Measurements from ENCODE around the gene ZBTB48. TPM values are rescaled to one million over a fixed set of nuclear protein-coding genes. Genes with fewer than 3 reads are reported as not detected.

Gene ZBTB48
- total RNA-seq, 2 donors from 2014 or later = 20.7 to 28.9 TPM

DNA sequence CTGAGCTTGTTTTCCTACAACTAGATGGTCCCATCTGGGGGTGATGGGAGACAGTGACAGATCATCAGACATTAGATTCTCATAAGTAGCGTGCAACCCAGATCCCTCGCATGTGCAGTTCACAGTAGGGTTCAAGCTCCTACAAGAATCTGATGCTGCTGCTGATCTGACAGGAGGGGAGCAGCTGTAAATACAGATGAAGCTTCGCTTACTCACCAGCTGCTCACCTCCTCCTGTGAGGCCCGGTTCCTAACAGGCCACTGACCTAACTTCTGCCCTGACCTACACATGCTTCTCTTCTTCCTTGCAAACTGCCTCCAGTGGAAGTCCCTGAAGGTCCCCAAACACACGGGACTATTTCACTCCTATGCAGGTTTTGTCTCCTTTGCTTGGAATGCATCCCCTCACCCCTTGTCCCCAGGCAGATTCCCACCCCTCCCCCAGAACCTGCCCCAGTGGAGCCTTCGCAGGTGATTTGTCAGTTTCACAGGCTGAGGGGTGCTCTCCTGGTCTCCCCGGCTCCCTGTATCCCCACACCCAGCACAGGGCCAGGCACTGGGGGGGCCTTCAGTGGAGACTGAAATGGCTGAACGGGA lies 5.7 kb upstream of the ZBTB48 start:
- no peak overlapping the region for H3K4me3 ChIP-seq
- TF ChIP-seq, protein P1, sequence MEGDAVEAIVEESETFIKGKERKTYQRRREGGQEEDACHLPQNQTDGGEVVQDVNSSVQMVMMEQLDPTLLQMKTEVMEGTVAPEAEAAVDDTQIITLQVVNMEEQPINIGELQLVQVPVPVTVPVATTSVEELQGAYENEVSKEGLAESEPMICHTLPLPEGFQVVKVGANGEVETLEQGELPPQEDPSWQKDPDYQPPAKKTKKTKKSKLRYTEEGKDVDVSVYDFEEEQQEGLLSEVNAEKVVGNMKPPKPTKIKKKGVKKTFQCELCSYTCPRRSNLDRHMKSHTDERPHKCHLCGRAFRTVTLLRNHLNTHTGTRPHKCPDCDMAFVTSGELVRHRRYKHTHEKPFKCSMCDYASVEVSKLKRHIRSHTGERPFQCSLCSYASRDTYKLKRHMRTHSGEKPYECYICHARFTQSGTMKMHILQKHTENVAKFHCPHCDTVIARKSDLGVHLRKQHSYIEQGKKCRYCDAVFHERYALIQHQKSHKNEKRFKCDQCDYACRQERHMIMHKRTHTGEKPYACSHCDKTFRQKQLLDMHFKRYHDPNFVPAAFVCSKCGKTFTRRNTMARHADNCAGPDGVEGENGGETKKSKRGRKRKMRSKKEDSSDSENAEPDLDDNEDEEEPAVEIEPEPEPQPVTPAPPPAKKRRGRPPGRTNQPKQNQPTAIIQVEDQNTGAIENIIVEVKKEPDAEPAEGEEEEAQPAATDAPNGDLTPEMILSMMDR (IDR thresholded peaks at IDR 0.05) = no peak
- no peaks in the 10 kb centered on the region for H3K9me3 ChIP-seq
- DNase-seq (ENCODE audit: low spot score) = no peak
- no peaks in the 10 kb centered on the region for H3K27me3 ChIP-seq (replicated peaks; ENCODE audit: insufficient read depth)
- H3K36me3 ChIP-seq = no peaks in the 10 kb centered on the region
- no peak for ATAC-seq (ENCODE audit: insufficient number of reproducible peaks, low FRiP score, low read depth)
- H3K4me1 ChIP-seq (ENCODE audit: control insufficient read depth in 1 of 2, low read depth in 2 of 2) = peaks cover under 1 to 4% of the 10 kb centered on the region in 2 donors
- H3K27ac ChIP-seq = no peak overlapping the region

DNA sequence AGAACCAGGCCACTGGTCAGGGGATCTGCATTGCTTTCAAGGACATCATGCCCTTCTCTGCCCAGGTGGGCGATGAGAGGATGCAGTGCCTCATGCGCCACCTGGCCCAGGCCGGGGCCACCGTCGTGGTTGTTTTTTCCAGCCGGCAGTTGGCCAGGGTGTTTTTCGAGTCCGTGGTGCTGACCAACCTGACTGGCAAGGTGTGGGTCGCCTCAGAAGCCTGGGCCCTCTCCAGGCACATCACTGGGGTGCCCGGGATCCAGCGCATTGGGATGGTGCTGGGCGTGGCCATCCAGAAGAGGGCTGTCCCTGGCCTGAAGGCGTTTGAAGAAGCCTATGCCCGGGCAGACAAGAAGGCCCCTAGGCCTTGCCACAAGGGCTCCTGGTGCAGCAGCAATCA lies 5.0 kb upstream of the ZBTB48 start:
- H3K27ac ChIP-seq = no peak overlapping the region
- no peaks in the 10 kb centered on the region for H3K9me3 ChIP-seq
- no peak overlapping the region for H3K4me3 ChIP-seq
- no peak for ATAC-seq (ENCODE audit: insufficient number of reproducible peaks, low FRiP score, low read depth)
- no peaks in the 10 kb centered on the region for H3K27me3 ChIP-seq (replicated peaks; ENCODE audit: insufficient read depth)
- H3K4me1 ChIP-seq (ENCODE audit: control insufficient read depth in 1 of 2, low read depth in 2 of 2) = peaks cover 5 to 9% of the 10 kb centered on the region in 2 donors
- H3K36me3 ChIP-seq = no peaks in the 10 kb centered on the region
- TF ChIP-seq, protein P1 (IDR thresholded peaks at IDR 0.05) = no peak
- no peak for DNase-seq (ENCODE audit: low spot score)

DNA sequence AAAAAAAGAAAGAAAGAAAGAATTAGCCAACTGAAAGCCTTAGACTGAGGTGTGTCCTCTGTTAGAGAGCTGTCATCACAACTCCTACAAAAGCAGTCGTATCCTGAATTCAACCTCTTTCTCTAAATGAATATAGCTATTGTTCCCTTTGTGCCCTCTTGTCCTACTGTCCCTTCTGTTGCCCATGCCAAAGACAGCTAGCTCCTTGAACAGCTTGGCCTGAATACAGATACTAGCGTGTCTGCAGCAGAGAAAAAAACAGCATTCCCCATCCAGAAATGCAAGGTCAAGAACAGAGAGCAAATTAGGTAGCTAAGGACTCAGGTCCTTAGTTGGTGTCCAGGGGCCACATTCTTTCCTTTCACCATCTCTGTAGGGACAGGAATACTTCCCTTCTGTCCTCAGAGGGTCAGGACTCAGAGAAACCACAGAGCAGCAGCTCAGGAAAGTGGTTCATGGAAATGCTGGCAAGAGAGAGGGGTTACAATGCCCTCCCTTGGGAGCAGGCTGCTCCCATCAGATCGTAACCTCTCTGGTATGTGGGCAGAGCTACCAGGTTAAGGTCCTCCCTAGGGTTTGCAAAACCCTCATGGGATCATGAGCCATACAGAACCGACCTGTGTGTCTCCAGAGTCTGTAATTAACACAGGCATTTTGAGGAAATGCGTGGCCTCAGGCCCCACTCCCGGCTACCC lies 1.8 kb upstream of the ZBTB48 start:
- peaks cover 16 to 27% of the 10 kb centered on the region in 2 donors for H3K4me1 ChIP-seq (ENCODE audit: control insufficient read depth in 1 of 2, low read depth in 2 of 2)
- no peak for ATAC-seq (ENCODE audit: insufficient number of reproducible peaks, low FRiP score, low read depth)
- H3K36me3 ChIP-seq = no peaks in the 10 kb centered on the region
- H3K9me3 ChIP-seq = no peaks in the 10 kb centered on the region
- H3K4me3 ChIP-seq = no peak overlapping the region
- peak overlapping the region in 1 of 2 donors; percentile 93 for H3K27ac ChIP-seq
- TF ChIP-seq, protein P1 (IDR thresholded peaks at IDR 0.05) = no peak
- DNase-seq (ENCODE audit: low spot score) = no peak
- H3K27me3 ChIP-seq (replicated peaks; ENCODE audit: insufficient read depth) = no peaks in the 10 kb centered on the region

DNA sequence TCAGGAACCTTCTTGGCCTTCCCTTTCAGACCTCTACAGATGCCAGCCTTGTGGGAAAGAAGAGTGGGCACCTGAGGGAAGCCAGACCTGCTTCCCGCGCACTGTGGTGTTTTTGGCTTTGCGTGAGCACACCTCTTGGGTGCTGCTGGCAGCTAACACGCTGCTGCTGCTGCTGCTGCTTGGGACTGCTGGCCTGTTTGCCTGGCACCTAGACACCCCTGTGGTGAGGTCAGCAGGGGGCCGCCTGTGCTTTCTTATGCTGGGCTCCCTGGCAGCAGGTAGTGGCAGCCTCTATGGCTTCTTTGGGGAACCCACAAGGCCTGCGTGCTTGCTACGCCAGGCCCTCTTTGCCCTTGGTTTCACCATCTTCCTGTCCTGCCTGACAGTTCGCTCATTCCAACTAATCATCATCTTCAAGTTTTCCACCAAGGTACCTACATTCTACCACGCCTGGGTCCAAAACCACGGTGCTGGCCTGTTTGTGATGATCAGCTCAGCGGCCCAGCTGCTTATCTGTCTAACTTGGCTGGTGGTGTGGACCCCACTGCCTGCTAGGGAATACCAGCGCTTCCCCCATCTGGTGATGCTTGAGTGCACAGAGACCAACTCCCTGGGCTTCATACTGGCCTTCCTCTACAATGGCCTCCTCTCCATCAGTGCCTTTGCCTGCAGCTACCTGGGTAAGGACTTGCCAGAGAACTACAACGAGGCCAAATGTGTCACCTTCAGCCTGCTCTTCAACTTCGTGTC lies 995 bp upstream of the ZBTB48 start:
- H3K4me1 ChIP-seq (ENCODE audit: control insufficient read depth in 1 of 2, low read depth in 2 of 2) = peaks cover 16 to 27% of the 10 kb centered on the region in 2 donors
- TF ChIP-seq, protein P1 (IDR thresholded peaks at IDR 0.05) = no peak
- DNase-seq (ENCODE audit: low spot score) (no peak), ATAC-seq (ENCODE audit: insufficient number of reproducible peaks, low FRiP score, low read depth) (no peak)
- H3K36me3 ChIP-seq = no peaks in the 10 kb centered on the region
- H3K27ac ChIP-seq = peak overlapping the region; percentile 90 to 93
- peak overlapping the region; percentile 93 for H3K4me3 ChIP-seq
- no peaks in the 10 kb centered on the region for H3K27me3 ChIP-seq (replicated peaks; ENCODE audit: insufficient read depth)
- H3K9me3 ChIP-seq = no peaks in the 10 kb centered on the region

DNA sequence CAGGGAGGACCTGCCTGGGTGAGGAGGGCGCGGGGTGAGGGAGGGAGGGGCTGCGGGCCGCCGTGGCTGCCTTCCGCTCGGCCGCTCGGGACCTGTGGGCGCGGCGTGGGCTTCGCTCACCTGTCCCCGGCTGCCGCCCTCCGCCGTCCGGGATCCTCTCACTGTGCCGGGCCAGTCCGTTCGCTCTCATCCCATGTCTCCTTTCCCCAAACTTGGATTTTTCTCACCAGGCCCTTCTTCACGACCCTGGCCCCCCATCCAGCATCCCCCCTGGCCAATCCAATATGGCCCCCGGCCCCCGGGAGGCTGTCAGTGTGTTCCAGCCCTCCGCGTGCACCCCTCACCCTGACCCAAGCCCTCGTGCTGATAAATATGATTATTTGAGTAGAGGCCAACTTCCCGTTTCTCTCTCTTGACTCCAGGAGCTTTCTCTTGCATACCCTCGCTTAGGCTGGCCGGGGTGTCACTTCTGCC lies 362 bp downstream of the ZBTB48 start:
- Histone ChIP-seq H3K9me3 (no peaks in the 10 kb centered on the region), H3K27ac (peak overlapping the region; percentile 91 to 93), H3K27me3 (replicated peaks; ENCODE audit: insufficient read depth) (no peaks in the 10 kb centered on the region), H3K36me3 (no peaks in the 10 kb centered on the region), H3K4me3 (peak overlapping the region; percentile 93), H3K4me1 (ENCODE audit: control insufficient read depth in 1 of 2, low read depth in 2 of 2) (peaks cover 16 to 34% of the 10 kb centered on the region in 2 donors)
- TF ChIP-seq, protein P1 (IDR thresholded peaks at IDR 0.05) = no peak
- DNase-seq (ENCODE audit: low spot score) (no peak), ATAC-seq (ENCODE audit: insufficient number of reproducible peaks, low FRiP score, low read depth) (no peak)

Data from thoracic aorta (tissue), 2 donors.